Stimulated activated CD4-positive, alpha-beta T cell treated with anti-CD3 and anti-CD28 coated beads, Interleukin-15, amount 100 ng/mL, for 1 hour (primary cell): ENCODE results near the gene DOK3.

Experiments used
- DNase-seq, 2 donors: peaks; one replicate each; pipeline ENCODE4 v3.0.0-alpha.2; 2020; ENCODE audit warnings: low read depth in 1 of 2, low spot score in 1 of 2

DOK3 gene

GRCh38 chr5:177468685-177469628, 40.7 kb downstream of the DOK3 start:
- no peak for DNase-seq

GRCh38 chr5:177468329-177468684, 41.3 kb downstream of the DOK3 start:
- no peak for DNase-seq

- DNase-seq, result no peak
Observed at GRCh38 chr5:177467436-177467835, 42.2 kb downstream of the DOK3 start.

- DNase-seq, result no peak
Observed at GRCh38 chr5:177466861-177467260, 42.8 kb downstream of the DOK3 start.

GRCh38 chr5:177465044-177465443, 44.6 kb downstream of the DOK3 start:
- no peak for DNase-seq

GRCh38 chr5:177462021-177462670, 47.5 kb downstream of the DOK3 start:
- no peak for DNase-seq

GRCh38 chr5:177459819-177460628, 49.6 kb downstream of the DOK3 start:
- DNase-seq, result no peak

- DNase-seq, result no peak
Observed at GRCh38 chr5:177459357-177459756, 50.3 kb downstream of the DOK3 start.

GRCh38 chr5:177458912-177459350, 50.7 kb downstream of the DOK3 start:
- DNase-seq, result no peak

GRCh38 chr5:177457852-177458681, 51.6 kb downstream of the DOK3 start:
- DNase-seq, result no peak

- no peak for DNase-seq
Observed at GRCh38 chr5:177456976-177457851, 52.4 kb downstream of the DOK3 start.

- DNase-seq, result no peak
Observed at GRCh38 chr5:177456591-177456964, 53.0 kb downstream of the DOK3 start.

GRCh38 chr5:177455661-177456590, 53.7 kb downstream of the DOK3 start:
- DNase-seq, result peak; percentile 92 to 96

GRCh38 chr5:177455036-177455660, 54.5 kb downstream of the DOK3 start:
- peak; percentile 87 to 92 for DNase-seq

- peak; percentile 92 to 94 for DNase-seq
Observed at GRCh38 chr5:177454397-177455035, 55.1 kb downstream of the DOK3 start.

GRCh38 chr5:177453852-177454396, 55.7 kb downstream of the DOK3 start:
- DNase-seq, result no peak
